ENCODE data around the gene HIBADH.

GRCh38 chr7:27633062-27633461, 29.6 kb downstream of the HIBADH start:
- TF ChIP-seq RBAK (tag by site-specific recombination; IDR thresholded peaks at IDR 0.05) (no peak), CTCF (tag by site-specific recombination; IDR thresholded peaks at IDR 0.05) (no peak), MEIS1 (CRISPR knock-in tag; IDR thresholded peaks at IDR 0.05; ENCODE audit: borderline replicate concordance) (no peak), ZNF292 (tag by site-specific recombination; IDR thresholded peaks at IDR 0.05; ENCODE audit: borderline replicate concordance, low read depth) (no peak), ZNF776 (tag by site-specific recombination; IDR thresholded peaks at IDR 0.05; ENCODE audit: borderline replicate concordance) (no peak), ATF2 (tag by site-specific recombination; IDR thresholded peaks at IDR 0.05; ENCODE audit: low read depth) (no peak), ZNF354C (tag by site-specific recombination; IDR thresholded peaks at IDR 0.05; ENCODE audit: borderline replicate concordance, low read depth) (no peak), ZNF239 (tag by site-specific recombination; IDR thresholded peaks at IDR 0.05) (no peak), ZBTB20 (tag by site-specific recombination; IDR thresholded peaks at IDR 0.05) (no peak), ZNF274 (IDR thresholded peaks at IDR 0.05; ENCODE audit: low read length) (no peak), ZNF274 (tag by site-specific recombination; IDR thresholded peaks at IDR 0.05; ENCODE audit: borderline replicate concordance) (no peak), ZNF707 (tag by site-specific recombination; IDR thresholded peaks at IDR 0.05) (no peak), ZBTB1 (tag by site-specific recombination; IDR thresholded peaks at IDR 0.05) (no peak), ZNF121 (tag by site-specific recombination; IDR thresholded peaks at IDR 0.05) (no peak)

Measured in HEK293 (cell line).